Fibroblast of the aortic adventitia (primary cell): Measurements from ENCODE around the gene DENND5A. TPM values are rescaled to one million over a fixed set of nuclear protein-coding genes. Genes with fewer than 3 reads are reported as not detected.

Source experiments
- DNase-seq: peaks from one replicate; pipeline ENCODE4 v3.0.0-alpha.2; 2010; ENCODE audit warnings: low read depth
- H3K4me3 ChIP-seq: 2 replicates; pipeline ENCODE4 v1.5.1; 2011; ENCODE audit warnings: low read depth, mild to moderate bottlenecking, control low read depth, low read length, moderate library complexity
- total RNA-seq: library from RNA; depleted of rRNA; stranded (reverse); fragments of >200 nt; gene quantifications from 2 replicates; pipeline ENCODE4 v1.2.3, GENCODE V29; 2012; ENCODE audit warnings: low replicate concordance
- TF ChIP-seq, protein P1 (sequence below): IDR thresholded peaks from 2 replicates; pipeline ENCODE4 v1.5.1; 2011; ENCODE audit warnings: mild to moderate bottlenecking, low read length, control low read depth, inconsistent platforms; ENCODE audit not compliant: insufficient read depth

The DENND5A gene
- total RNA-seq, 1 donor, result 105 TPM

DNA sequence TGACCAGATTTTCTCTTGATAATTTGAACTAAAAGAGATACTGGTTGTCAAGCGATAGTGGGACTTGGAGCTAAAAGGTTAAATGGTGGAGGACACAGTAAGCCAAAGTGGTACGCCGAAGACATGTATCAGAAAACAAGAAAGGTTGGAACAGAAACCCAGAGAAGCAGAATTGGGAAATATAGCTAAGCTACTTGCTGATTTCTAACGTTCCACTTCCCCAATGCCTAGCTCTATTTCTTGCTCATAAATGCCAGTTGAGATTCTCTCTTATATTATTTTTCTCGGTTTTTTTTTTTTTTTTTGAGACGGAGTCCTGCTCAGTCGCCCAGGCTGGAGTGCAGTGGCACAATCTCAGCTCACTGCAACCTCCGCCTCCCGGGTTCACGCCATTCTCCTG lies 36.6 kb upstream of the DENND5A start:
- H3K4me3 ChIP-seq, result no peak overlapping the region
- no peak for DNase-seq
- TF ChIP-seq, protein P1, sequence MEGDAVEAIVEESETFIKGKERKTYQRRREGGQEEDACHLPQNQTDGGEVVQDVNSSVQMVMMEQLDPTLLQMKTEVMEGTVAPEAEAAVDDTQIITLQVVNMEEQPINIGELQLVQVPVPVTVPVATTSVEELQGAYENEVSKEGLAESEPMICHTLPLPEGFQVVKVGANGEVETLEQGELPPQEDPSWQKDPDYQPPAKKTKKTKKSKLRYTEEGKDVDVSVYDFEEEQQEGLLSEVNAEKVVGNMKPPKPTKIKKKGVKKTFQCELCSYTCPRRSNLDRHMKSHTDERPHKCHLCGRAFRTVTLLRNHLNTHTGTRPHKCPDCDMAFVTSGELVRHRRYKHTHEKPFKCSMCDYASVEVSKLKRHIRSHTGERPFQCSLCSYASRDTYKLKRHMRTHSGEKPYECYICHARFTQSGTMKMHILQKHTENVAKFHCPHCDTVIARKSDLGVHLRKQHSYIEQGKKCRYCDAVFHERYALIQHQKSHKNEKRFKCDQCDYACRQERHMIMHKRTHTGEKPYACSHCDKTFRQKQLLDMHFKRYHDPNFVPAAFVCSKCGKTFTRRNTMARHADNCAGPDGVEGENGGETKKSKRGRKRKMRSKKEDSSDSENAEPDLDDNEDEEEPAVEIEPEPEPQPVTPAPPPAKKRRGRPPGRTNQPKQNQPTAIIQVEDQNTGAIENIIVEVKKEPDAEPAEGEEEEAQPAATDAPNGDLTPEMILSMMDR, result no peak

DNA sequence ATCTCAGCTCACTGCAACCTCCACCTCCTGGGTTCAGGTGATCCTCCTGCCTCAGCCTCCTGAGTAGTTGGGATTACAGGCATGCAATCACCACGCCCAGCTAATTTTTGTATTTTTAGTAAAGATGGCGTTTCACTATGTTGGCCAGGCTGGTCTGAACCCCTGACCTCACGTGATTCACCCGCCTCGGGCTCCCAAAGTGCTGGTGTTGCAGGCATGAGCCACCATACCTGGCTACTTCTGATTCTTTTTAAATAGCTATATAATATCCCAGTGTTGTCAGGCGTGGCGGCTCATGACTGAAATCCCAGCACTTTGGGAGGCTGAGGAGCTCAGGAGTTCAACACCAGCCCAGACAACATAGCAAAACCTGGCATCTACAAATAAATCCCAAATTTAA lies 28.5 kb upstream of the DENND5A start:
- TF ChIP-seq, protein P1, result no peak
- no peak overlapping the region for H3K4me3 ChIP-seq
- DNase-seq, result no peak

DNA sequence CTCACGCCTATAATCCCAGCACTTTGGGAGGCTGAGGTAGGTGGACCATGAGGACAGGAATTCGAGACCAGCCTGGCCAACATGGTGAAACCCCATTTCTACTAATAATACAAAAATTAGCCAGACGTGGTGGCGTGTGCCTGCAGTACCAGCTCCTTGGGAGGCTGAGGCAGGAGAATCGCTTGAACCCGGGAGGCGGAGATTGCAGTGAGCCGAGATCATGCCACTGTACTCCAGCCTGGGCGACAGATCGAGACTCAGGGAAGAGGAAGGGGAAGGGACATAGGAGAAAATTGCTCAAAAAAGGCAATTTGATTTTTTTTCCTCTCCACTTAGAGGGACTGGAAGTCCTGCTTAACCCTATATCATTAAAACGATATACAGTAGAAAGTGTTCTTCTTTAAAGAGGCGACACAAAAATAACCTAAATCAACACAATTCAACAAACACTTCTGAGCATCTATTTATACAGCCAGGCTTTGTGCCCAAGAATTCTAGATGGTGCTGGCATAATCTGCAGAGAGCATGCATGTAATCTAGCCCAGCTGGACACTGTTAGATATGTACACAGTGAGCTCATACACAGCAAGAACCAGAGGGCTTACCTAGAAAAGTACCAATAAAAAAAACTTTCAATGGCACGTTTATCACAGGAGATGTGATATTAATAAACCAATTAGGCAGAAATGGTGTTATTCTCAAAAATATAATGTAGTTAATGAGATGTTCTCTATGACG lies 20.9 kb upstream of the DENND5A start:
- H3K4me3 ChIP-seq, result no peak overlapping the region
- no peak for DNase-seq
- TF ChIP-seq, protein P1, result no peak

DNA sequence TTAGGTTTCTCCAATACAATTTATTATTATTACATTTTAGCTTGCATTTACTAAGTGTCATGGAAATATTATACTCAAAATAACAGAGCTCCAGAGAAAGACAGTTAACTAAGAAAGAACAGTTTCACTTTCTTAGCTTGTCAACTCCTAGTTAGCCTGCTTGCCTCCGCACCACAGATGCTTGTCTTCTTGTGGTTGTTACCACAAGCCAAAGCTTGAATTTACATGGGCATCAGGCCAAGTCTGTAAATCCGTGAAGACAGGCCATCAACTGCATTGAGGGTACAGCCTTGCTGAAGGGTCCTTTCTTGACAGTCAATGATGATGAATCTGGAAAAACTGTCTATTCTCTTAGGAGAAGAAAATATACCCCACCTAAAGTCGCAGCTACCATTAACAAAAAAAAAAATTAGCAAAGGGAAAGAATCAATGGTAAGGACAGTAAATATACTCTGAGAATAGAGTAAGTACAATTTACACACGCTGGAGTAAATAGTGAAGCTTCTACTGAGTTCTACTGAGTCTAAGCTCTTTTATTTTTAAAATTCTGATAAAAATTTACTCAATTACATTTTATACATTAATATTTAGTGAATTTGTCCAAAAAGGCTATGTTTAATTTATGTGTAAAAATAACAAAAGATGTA lies 15.6 kb upstream of the DENND5A start:
- DNase-seq, result peak; percentile 15
- TF ChIP-seq, protein P1, result no peak

DNA sequence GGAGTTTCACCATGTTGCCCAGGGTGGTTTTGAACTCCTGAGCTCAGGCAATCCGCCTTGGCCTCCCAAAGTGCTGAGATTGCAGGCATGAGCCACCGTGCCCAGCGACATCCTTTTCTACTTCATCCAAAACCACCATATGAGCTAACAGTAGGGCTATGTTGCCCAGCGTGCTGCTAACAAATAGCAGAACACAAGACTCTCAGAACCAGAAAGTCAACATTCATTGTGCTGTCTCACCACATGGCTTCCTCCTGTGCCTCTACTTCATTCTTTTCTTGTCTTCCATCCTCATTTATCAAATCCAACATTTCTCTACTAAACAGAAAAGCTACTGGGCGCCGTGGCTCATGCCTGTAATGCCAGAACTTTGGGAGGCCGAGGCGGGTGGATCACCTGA lies 12.0 kb upstream of the DENND5A start:
- DNase-seq, result no peak
- TF ChIP-seq, protein P1, result no peak
- H3K4me3 ChIP-seq, result no peak overlapping the region

More for the DNA sequence above, 15.6 kb upstream of the DENND5A start:
- H3K4me3 ChIP-seq, result no peak overlapping the region

DNA sequence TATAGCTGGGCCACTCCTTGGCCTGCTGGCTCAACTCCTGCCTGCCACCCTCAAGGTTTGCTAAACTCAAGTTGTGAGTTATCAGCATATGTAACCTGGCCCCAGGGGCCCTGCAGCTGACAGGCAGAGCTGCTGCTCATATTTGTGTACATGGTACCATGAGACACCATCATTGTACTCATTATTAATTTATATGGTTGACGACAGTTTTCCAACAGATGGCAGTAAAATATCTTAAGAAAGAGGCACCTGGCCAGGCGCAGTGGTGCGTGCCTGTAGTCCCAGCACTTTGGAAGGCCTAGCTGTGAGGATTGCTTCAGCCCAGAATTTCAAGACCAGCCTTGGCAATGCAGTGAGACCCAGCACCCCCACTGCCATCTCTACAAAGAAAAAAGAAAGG lies 11.4 kb upstream of the DENND5A start:
- no peak for DNase-seq

More for the DNA sequence above, 11.4 kb upstream of the DENND5A start:
- H3K4me3 ChIP-seq, result no peak overlapping the region
- TF ChIP-seq, protein P1, result no peak
